ENCODE measurements around the gene TTLL6.
"Not testable (repeated sequence)": the region's sequence is repeated elsewhere in the genome, so short reads cannot be mapped to it uniquely, and the experiment has no call there.

The TTLL6 gene

DNA sequence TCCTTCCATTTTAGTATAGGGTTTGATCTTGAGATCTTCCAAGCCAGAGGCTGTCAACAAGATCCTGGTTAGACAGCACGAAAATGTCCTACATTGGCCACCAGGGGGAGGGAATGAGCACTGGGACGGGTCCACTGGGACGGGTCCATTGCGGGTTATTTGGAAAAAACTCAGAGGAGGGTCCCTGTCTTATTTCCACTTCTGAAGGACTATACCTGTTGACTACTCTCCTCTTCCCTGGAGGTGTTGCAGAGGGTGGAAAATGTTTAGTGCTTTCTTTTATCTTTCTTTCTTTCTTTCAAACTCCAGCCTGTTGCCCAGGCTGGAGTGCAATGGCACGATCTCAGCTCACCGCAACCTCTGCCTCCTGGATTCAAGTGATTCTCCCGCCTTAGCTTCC lies 2.5 kb downstream of the TTLL6 start:
- no peak for DNase-seq

- DNase-seq: no peak
Observed at GRCh38 chr17:48812001-48812400, 5.0 kb downstream of the TTLL6 start.

- no peak for DNase-seq
Observed at GRCh38 chr17:48809182-48809581, 7.8 kb downstream of the TTLL6 start.

DNA sequence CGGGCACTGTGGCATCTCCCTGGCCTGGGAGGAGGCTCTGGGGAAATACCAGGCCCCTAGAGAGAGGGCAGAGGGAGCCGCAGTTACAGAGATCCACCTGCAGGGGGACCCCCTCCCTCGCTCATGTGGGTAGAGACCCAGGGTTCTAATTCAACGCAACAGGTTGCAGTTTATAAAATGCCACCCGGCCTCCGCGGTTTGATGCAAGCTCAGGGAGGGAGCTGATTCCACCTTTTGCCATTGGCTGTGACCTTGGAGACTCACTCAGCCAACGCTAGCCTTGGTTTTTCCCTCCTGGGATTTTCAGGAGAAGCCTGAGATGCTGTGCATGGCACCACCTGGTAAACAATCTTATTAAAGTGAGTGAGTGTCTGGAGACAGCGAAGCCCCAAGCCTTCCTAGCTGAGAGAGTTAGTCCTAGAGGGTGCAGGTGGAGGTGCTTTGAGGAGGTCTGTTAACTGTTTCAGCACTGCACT lies 12.1 kb downstream of the TTLL6 start:
- DNase-seq: no peak

GRCh38 chr17:48800626-48801217 lies 16.3 kb downstream of the TTLL6 start:
- no peak for DNase-seq

- DNase-seq: no peak
Observed at GRCh38 chr17:48799069-48799723, 17.8 kb downstream of the TTLL6 start.

DNA sequence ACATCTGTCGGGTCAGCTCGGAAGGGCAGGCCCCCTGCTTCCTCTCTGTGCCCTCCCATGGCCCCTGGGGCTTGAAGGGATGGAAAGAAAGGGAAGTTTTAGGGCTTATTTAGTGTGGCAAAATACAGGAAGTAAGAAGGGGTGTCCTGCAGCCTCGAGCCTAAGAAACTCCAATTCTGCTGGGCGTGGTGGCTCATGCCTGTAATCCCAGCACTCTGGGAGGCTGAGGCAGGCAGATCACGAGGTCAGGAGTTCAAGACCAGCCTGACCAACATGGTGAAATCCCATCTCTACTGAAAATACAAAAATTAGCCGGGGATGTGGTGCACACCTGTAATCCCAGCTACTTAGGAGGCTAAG lies 20.9 kb downstream of the TTLL6 start:
- not testable (repeated sequence) for DNase-seq

- DNase-seq: no peak
Observed at GRCh38 chr17:48795444-48796162, 21.4 kb downstream of the TTLL6 start.

GRCh38 chr17:48792033-48792798 lies 24.8 kb downstream of the TTLL6 start:
- no peak for DNase-seq

DNA sequence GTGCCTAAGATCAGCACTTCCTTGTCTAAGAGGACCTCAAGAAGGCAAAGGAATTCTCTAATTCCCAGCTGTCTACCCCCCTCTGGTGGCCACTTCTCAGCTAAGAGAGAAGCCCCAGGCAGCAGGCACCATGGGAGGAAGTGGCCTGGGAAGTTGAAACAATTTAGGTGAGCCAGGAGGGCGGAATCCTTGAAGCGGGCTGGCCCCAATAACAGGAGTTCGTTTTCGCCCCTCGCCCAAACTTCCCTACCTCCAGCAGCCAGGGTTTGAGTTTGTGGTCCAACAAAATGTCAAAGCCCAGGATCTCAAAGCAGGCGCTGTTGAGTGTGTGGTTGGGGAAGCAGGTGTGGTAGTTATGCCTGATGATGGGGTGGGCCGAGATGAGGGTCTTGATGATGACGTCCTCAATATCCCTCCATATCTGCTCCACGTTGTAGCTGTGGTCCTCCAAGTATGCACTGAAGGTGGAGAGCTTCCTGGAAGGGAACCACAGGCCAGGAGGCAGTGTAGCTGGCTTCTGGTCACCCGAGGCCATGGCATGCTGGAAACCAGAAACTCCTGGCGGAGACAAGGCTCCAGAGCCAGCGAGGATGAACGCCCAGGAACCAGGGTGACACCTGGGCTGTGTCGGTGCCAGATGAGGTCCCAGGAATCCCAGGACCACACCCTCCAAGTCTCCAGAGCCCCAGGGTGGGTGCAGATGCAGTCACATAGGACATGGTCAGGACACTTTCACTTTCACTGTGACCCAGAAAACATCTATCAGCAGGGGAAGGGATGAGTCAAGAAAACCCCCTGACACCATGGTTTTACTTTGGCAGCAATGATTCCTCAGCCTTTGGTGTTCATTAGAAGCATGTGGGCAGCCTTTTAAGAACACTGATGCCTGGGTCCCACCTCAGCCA lies 25.6 kb downstream of the TTLL6 start:
- no peak for DNase-seq

DNA sequence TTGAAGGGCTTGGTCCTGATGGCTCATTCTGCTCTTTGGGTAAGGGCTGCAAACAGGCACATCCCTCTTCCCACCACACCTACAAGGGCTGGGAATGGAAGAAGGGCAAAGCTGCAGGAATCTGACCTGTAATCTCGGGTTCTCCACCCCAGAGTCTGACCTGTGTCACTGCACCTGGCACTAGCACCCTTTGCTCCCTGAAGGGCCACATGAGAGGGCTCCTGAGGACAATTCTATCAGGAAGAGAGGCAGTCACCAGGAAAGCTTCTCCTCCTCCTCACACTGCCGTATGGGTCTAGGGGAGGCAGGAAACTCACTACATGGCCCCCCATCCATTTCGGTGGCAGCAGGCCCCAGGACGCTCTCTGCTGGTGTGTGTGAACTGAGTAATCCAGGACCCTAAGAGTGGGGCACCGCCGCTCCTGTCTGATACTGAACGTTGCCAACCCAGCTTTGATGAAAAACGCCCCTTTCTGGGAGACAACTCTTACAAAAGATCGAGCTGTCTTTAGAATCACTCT lies 26.4 kb downstream of the TTLL6 start:
- DNase-seq: no peak

DNA sequence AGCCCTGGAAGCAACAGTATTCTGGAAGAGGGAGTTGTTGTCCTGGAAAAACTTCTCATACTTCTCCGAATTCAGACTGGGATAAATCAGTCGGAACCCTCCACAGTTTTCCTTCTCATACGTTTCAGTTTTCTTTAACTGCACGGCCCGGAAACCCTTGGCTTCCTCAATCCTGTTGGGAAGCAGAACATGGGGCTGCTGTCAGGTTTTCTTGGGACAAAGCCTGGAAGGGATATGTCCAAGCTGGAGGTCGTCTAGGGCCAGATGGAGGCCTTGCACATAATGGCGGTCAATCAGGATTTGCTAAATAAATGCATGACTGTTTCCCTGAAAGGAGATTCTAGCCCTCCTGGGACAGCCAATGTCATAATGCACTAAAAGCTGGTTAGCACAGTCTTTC lies 29.2 kb downstream of the TTLL6 start:
- no peak for DNase-seq

- DNase-seq: no peak
Observed at GRCh38 chr17:48779421-48779820, 37.6 kb downstream of the TTLL6 start.

DNA sequence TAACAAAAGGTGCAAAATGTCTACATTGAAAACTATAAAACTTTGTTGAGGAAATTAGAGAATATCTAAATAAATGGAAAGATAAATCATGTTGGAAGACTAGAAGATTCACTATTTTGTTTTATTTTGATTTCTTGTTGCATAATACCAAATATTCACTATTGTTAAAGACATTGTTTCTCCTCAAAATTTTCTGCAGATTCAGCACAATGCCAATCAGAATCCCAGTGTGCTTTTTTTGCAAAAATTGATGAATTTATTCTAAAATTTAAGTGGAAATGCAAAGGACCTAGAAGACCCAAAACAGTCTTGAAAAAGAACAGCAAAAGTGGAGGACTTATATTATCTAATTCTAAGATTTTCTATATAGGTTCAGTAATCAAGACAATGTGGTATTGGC lies 40.4 kb downstream of the TTLL6 start:
- DNase-seq: no peak

DNA sequence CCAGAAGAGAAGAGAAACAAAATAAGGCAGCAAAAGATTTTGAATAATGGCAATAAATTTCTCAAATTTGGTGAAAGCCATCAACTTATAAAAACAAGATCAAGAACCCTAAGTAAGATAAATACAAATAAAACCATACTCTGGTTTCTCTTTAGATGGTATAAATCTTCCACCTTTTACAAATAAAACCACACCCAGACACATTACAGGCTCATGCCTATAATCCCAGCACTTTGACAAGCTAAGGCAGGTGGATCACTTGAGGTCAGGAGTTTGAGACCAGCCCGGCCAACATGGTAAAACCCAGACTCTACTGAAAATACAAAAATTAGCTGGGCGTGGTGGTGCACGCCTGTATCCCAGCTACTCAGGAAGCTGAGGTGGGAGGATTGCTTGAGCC lies 43.8 kb downstream of the TTLL6 start:
- DNase-seq: no peak

- DNase-seq: no peak
Observed at GRCh38 chr17:48770954-48771353, 46.1 kb downstream of the TTLL6 start.

DNA sequence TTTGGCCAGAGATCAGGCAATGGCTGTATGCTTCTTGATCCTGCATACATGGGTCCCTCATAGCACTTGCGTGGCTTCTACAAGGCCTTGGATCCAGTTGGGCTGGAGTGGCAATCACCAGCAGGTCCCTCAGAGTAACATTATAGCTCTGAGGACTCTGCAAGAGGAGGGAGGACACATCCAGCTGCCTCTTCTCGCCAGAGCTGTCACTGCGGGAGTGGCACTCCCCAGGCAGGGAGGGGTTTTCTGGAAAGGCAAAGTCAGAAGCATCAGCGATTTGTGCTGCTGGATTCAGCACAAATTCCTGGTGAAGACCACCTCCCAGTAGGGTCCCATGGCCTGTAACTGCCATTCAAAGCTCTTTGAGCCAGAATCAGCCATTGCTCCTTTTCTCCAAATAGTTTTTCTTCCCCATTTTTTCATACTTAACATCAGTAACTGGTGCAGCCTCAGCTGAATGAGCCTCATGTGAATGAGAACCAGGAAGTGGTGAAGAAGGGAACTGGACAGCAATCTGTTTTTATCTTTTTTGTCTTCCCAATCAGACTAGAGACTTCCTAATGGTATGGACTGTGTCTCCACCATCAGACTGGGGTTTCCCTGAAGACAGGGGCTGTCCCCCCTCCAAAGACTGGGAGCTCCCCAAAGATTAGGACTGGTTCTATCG lies 47.9 kb downstream of the TTLL6 start:
- DNase-seq: no peak

DNA sequence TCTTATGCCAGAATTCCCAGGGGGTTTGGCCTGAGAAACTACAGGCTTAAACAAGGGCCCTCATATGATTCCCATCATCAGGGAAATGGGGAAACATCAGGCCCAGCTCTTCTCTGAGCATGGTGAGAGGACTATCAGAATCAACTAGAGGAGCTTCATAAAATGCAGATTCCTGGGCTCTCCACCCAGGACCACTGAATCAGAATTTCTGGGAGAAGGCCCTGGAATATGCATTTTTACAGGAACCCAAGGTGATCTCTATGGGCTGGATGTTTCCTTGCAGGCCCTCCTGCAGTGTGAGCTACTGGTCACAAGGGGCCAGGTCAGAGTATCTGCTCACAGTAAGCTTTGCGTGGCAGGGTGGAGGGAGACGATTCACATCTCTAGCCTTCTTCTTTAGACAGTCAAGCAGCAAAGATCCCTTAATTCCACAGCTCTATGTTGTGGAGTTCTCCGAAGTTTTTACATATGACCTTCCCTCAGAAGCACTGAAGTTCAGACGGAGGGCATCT lies 49.7 kb downstream of the TTLL6 start:
- DNase-seq: no peak

- no peak for DNase-seq
Observed at GRCh38 chr17:48761114-48761513, 55.9 kb downstream of the TTLL6 start.

DNA sequence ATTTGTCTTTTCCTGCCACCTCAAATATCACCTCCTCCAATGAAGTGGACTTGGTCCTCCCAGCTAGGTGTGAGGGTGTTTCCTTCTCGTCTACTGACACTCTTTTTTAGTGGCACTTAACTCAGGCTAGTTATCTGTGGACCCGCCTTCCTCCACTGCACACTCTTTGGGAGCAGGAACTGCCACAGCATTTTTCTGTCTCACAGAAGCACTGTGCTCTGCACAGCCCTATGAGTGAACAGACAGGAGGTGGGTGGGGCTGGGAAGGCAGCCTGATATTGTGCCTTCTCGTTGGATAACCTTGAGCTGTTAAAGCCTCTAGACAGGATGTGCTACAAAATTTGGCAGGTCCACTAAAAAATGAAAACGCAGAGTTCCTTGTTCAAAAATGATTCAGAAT lies 56.6 kb downstream of the TTLL6 start:
- no peak for DNase-seq

- DNase-seq: no peak
Observed at GRCh38 chr17:48759288-48759687, 57.7 kb downstream of the TTLL6 start.
